Measurements from ENCODE around the gene ACTBL2.

ACTBL2 gene

GRCh38 chr5:57501414-57502201 is 19.0 kb upstream of the ACTBL2 start:
- H3K4me1 Mint-ChIP-seq, result peaks cover 15% of the 10 kb centered on the region
- no peak overlapping the region for H3K4me3 Mint-ChIP-seq
- no peaks in the 10 kb centered on the region for H3K36me3 Mint-ChIP-seq
- H3K27ac Mint-ChIP-seq, result peak overlapping the region; percentile 20
- H3K27me3 Mint-ChIP-seq, result no peaks in the 10 kb centered on the region
- no peaks in the 10 kb centered on the region for H3K9me3 Mint-ChIP-seq

DNA sequence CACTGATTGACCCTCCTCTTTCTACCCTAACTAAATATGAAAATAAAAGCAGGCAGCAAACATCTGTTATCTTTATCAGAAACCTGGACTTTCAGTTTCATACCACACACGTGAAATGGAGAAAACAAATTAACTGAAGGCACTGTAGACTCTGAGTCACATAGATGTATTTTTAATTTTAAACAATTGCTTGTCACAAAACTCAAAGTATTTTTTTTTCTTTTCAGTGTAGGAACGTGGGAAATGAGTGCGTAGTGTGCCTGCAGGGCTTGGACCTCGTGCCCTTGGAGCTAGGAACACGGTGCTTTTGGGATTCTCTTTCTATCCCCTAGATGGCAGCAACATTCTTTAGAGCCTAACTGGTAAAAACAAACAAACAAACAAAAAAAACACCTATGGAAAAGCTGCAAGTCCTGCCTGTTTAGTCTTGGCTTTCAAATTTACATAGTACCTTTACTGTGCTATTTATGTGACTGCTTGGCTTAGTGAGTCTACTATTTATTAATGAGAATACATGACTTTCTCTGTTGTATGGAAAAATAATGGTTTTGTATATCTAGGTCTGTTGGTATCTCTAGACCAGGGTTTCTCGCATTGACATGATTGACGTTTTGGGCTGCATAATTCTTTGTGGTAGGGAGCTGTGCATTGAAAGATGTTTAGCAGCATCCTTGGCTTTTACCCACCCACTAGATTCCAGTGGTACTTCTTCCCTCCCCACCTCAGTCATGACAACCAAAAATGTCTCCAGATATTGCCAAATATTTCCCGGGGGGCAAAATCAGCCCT is 16.8 kb upstream of the ACTBL2 start:
- H3K27ac Mint-ChIP-seq, result no peak overlapping the region
- H3K27me3 Mint-ChIP-seq, result no peaks in the 10 kb centered on the region
- H3K4me1 Mint-ChIP-seq, result peaks cover 33% of the 10 kb centered on the region
- H3K4me3 Mint-ChIP-seq, result peak overlapping the region; percentile 49
- no peaks in the 10 kb centered on the region for H3K36me3 Mint-ChIP-seq
- H3K9me3 Mint-ChIP-seq, result no peaks in the 10 kb centered on the region

DNA sequence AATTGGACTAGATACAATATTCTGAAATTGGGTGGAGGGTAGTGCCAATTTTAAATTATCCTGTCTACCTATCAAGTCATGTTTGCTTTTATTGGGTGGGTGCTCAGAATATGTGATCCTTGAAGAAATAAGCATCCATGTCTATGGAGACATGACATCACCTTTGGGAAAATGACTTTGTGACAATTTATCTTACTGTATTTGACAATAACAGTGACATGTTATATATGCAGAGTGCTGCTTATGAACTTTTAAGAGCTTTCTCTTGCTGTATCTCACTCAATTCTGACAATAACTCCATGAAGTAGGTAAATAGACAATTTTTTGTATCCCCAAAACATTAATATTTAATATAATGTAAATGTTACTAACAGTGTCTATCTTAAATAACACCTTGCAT is 15.1 kb upstream of the ACTBL2 start:
- H3K4me3 Mint-ChIP-seq, result no peak overlapping the region
- no peaks in the 10 kb centered on the region for H3K27me3 Mint-ChIP-seq
- H3K4me1 Mint-ChIP-seq, result peaks cover 46% of the 10 kb centered on the region
- H3K36me3 Mint-ChIP-seq, result no peaks in the 10 kb centered on the region
- no peaks in the 10 kb centered on the region for H3K9me3 Mint-ChIP-seq
- H3K27ac Mint-ChIP-seq, result no peak overlapping the region

DNA sequence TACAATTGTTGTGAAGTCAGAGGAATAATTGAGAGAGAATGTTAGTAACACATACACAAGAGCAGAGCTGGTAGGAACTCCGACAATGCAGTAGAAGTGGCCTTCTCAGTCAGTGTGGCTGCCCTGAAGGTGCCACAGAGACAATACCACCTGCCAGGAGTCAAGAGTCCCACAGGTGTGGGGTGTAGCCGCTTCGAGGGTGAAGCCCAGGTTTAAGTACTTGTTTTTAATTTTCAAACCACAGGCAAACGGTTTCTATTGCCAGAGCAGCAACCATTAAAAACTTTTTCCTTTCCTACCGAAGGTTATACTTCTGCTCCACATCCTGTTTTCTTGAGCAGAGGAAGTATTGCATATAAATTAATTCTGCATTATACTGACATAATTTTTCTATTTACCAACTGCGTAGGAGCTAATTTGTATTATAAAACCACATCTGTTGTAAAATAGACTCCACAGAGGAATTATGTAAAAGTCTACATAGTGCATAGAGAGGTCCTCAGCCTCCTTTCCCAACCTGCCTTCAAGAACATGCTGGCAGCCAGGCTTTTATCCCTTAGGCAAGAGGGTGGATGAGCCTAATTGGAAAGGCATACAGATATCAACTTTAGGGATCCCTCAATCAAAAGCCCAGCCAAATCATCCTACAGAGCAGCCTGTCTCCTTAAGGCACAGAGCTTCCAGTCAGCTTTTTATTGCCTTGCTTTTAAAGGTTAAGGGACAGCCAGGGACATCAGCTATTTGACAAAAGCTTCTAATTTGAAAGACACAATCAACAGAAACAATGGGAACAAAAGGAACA is 12.9 kb upstream of the ACTBL2 start:
- Mint-ChIP-seq H3K27me3 (no peaks in the 10 kb centered on the region), H3K4me3 (peak overlapping the region; percentile 37), H3K36me3 (no peaks in the 10 kb centered on the region), H3K4me1 (peaks cover 54% of the 10 kb centered on the region), H3K9me3 (peaks cover 4% of the 10 kb centered on the region), H3K27ac (peak overlapping the region; percentile 38)

- Mint-ChIP-seq H3K36me3 (no peaks in the 10 kb centered on the region), H3K9me3 (peaks cover 4% of the 10 kb centered on the region), H3K4me3 (peak overlapping the region; percentile 37), H3K27me3 (no peaks in the 10 kb centered on the region), H3K4me1 (peaks cover 54% of the 10 kb centered on the region), H3K27ac (peak overlapping the region; percentile 47)
These were observed 11.8 kb upstream of the ACTBL2 start for GRCh38 chr5:57494104-57495098.

DNA sequence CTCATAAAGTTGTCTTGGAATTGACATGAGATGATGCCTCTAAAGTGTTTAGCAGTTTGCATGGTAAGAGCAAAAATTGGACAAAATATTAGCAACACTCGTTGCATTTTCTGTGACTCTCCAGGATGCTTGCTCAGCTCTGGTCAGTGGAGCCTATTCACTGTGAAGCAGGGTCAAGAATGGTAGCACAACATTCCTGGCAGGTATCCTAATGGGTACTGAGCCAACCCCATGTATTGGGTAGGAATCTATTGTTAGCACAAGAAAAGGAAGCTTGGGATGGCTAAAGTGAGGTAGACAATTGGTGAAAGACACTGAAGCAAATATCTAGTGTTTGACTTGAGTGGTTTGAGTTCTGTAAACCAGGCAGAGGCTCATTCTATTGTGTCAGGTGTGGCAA is 10.4 kb upstream of the ACTBL2 start:
- Mint-ChIP-seq H3K4me1 (peaks cover 42% of the 10 kb centered on the region), H3K27ac (no peak overlapping the region), H3K9me3 (peaks cover 4% of the 10 kb centered on the region), H3K4me3 (no peak overlapping the region), H3K36me3 (no peaks in the 10 kb centered on the region), H3K27me3 (no peaks in the 10 kb centered on the region)

- Mint-ChIP-seq H3K27me3 (no peaks in the 10 kb centered on the region), H3K9me3 (peaks cover 4% of the 10 kb centered on the region), H3K4me3 (no peak overlapping the region), H3K27ac (no peak overlapping the region), H3K4me1 (peaks cover 42% of the 10 kb centered on the region), H3K36me3 (no peaks in the 10 kb centered on the region)
These were observed 10.0 kb upstream of the ACTBL2 start for GRCh38 chr5:57492632-57493031.

DNA sequence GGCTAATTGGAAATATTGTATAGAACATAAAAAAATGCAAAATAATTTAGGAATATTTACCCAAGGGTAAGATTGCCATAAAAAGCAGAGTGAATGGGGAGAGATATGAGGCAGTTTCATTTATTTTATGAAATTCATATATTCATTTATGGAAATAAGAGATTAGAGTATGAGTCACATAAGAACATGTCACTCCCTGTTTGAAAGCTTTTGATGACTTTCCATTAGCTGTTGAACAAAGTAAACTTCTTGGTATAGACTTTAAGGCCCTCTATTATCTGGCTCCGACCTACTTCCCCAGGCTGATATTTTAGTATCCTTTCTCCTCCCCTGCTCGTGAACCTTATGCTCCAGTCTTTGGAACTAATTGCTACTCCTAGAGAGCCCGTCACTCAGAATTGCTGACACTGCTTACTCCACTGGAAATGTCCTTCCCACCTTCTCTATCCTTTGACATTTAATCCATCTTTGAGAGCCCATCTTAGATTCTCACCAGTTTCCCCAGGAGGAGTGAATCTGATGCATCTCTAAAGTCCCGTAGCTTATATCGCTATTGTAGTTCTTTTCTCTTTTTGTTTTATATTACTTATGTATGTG is 8.9 kb upstream of the ACTBL2 start:
- Mint-ChIP-seq H3K27ac (no peak overlapping the region), H3K36me3 (no peaks in the 10 kb centered on the region), H3K27me3 (no peaks in the 10 kb centered on the region), H3K4me3 (no peak overlapping the region), H3K9me3 (peaks cover 4% of the 10 kb centered on the region), H3K4me1 (peaks cover 39% of the 10 kb centered on the region)

DNA sequence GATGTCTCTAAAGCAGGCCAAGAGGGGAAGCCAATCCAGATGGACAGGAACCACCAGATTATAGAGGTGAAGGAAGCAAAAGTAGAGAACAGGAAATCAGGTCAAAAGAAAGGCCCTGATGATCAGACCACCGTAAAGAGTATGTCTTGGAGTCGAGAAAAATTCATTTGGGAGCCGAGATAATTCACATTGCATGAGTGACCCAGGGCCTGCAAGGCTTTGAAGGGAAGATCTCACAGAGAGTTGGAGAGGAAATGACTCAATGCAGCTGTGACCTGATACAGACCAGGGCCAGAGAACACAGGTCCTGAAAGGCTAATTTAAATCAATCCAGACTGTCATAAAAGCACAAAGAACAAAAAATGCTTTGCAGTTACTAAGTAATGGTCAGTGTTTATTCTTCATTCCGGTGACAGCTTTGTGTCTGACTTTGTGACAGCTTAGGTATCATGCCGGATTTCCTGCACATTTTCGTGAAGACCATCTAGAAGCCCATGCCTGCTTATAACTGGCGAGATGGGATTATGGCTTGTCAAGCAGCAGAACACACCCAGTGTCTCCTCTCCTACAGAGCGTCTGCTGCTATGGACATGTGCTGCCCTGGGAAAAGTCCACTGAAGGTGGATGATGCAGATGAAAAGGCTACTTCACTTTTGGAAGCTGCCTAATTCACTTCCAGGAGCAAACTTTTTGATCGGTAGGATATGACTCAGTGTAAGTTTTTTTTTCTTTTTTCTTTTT is 5.8 kb upstream of the ACTBL2 start:
- Mint-ChIP-seq H3K4me3 (no peak overlapping the region), H3K27ac (peak overlapping the region; percentile 47), H3K9me3 (peaks cover 4% of the 10 kb centered on the region), H3K36me3 (no peaks in the 10 kb centered on the region), H3K4me1 (peaks cover 13% of the 10 kb centered on the region), H3K27me3 (no peaks in the 10 kb centered on the region)

DNA sequence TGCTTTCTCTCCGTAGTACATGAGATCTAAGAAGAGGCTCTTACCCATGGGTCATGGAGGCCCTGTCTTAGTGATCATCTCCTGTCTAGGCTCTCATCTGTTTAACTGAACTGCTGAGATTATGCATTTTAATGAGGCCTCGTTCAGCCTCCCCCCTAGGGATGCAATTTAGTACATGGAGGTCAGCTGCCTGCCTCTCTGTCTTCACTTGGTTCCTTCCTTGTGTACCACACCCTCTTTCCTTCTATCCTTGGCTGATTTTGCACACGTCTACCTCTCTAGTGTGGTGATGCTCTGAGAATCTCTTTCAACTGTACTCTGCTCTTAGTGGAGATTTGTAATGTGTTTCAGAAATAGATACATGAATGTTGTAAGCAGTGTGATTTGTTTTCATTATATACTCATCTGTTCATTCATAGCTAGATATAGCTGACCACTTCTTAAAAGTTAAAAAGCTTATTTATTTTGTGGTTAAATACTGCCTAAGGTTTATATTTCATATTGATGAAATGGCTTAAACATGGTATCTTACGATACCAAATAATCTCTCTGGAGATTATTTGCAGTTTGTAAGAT is 3.5 kb upstream of the ACTBL2 start:
- Mint-ChIP-seq H3K9me3 (no peaks in the 10 kb centered on the region), H3K4me3 (no peak overlapping the region), H3K27ac (no peak overlapping the region), H3K36me3 (no peaks in the 10 kb centered on the region), H3K27me3 (no peaks in the 10 kb centered on the region), H3K4me1 (peaks cover 1% of the 10 kb centered on the region)

- H3K9me3 Mint-ChIP-seq, result no peaks in the 10 kb centered on the region
- no peak overlapping the region for H3K27ac Mint-ChIP-seq
- H3K4me1 Mint-ChIP-seq, result no peaks in the 10 kb centered on the region
- no peak overlapping the region for H3K4me3 Mint-ChIP-seq
- no peaks in the 10 kb centered on the region for H3K27me3 Mint-ChIP-seq
- no peaks in the 10 kb centered on the region for H3K36me3 Mint-ChIP-seq
These were observed 3.8 kb downstream of the ACTBL2 start for GRCh38 chr5:57478826-57479225.

DNA sequence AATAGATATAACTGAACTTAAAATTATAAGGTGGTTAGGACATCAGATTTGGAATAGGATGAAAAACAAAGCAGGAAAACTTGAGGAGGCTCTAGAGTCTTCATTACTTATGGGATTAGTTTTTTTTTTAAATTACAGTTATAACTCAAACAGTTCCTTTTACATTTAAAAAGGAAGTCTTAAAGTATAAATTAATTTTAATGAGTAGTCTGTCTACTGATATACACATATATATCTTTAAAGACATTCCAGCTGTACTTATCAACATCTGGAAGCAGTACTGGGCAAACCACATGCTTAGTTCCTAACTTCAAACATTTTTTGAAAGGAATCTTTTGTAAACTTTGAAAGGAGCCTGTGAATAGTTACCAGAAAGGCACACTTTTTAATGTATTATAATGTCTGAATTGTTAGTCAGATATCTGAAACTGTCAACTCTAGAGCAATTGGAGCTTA is 6.0 kb downstream of the ACTBL2 start:
- no peaks in the 10 kb centered on the region for H3K36me3 Mint-ChIP-seq
- H3K27ac Mint-ChIP-seq, result no peak overlapping the region
- no peaks in the 10 kb centered on the region for H3K27me3 Mint-ChIP-seq
- H3K4me3 Mint-ChIP-seq, result no peak overlapping the region
- no peaks in the 10 kb centered on the region for H3K9me3 Mint-ChIP-seq
- no peaks in the 10 kb centered on the region for H3K4me1 Mint-ChIP-seq

- Mint-ChIP-seq H3K27me3 (peaks cover 3% of the 10 kb centered on the region), H3K4me1 (no peaks in the 10 kb centered on the region), H3K9me3 (no peaks in the 10 kb centered on the region), H3K27ac (no peak overlapping the region), H3K36me3 (no peaks in the 10 kb centered on the region), H3K4me3 (no peak overlapping the region)
These were observed 12.3 kb downstream of the ACTBL2 start for GRCh38 chr5:57470339-57470738.
